Measurements from ENCODE around the gene FAM13A. TPM values are rescaled to one million over a fixed set of nuclear protein-coding genes. Genes with fewer than 3 reads are reported as not detected.

FAM13A gene
- total and polyA plus RNA-seq, 2 of the 8 experiments (the other 6 are each of a cell fraction or from before 2014, with no cell fraction given) = 7.1 to 16.5 TPM

- Histone ChIP-seq H3K14ac (ENCODE audit: insufficient read length) (no peak overlapping the region), H2AK5ac (ENCODE audit: low read depth, low read length) (no peak overlapping the region), H3K56ac (replicated peaks; ENCODE audit: insufficient read length, low read depth, low read length) (no peak overlapping the region), H3K9me3 (ENCODE audit: insufficient read depth in 2 of 2, low read depth in 1 of 2, low read length in 1 of 2) (no peaks in the 10 kb centered on the region), H3K27me3 (replicated peaks in 1 of 4; ENCODE audit: control insufficient read depth in 3 of 4, extremely low read depth in 1 of 4, insufficient read depth in 3 of 4, low read length in 3 of 4) (no peaks in the 10 kb centered on the region), H3K23ac (ENCODE audit: insufficient read length) (no peak overlapping the region), H3K79me2 (ENCODE audit: control insufficient read depth in 1 of 2, insufficient read depth in 2 of 2, low read length in 2 of 2) (no peaks in the 10 kb centered on the region; a peak in 1 of 4 replicates), H3K4me1 (replicated peaks in 1 of 4; ENCODE audit: control insufficient read depth in 3 of 4, insufficient read depth in 4 of 4, low read length in 3 of 4) (0 out of 7 replicates have a peak, but pooled peaks cover 0 to 2% (median 0%) of the 10 kb centered on the region in 4 experiments), H3K36me3 (ENCODE audit: control insufficient read depth in 2 of 4, insufficient read depth in 4 of 4, low read length in 3 of 4) (no peaks in the 10 kb centered on the region), H4K5ac (ENCODE audit: insufficient read length, low read depth, low read length) (no peak overlapping the region), H3K27ac (ENCODE audit: low read depth, low read length) (no peak overlapping the region), H4K20me1 (replicated peaks in 1 of 2; ENCODE audit: control insufficient read depth in 1 of 2, insufficient read depth in 2 of 2, low read length in 2 of 2) (no peaks in the 10 kb centered on the region), H2AFZ (ENCODE audit: low read length) (no peak overlapping the region), H2BK15ac (ENCODE audit: low read length) (no peak overlapping the region), H3K4me2 (ENCODE audit: insufficient read depth in 1 of 2, low read depth in 2 of 2, low read length in 2 of 2) (no peak overlapping the region), H3K9ac (replicated peaks in 1 of 4; ENCODE audit: extremely low read depth in 1 of 4, low read depth in 3 of 4, low read length in 3 of 4) (no peak overlapping the region), H3K79me1 (ENCODE audit: low read depth, low read length) (no peaks in the 10 kb centered on the region), H3K4ac (replicated peaks; ENCODE audit: insufficient read length, low read depth, low read length) (no peak overlapping the region), H2BK120ac (replicated peaks; ENCODE audit: low read depth, low read length) (no peak overlapping the region), H4K8ac (ENCODE audit: extremely low read depth, insufficient read depth, low read length) (no peak overlapping the region), H2BK5ac (ENCODE audit: low read depth, low read length) (no peak overlapping the region), H3K23me2 (ENCODE audit: low read depth, low read length) (no peaks in the 10 kb centered on the region), H4K91ac (replicated peaks; ENCODE audit: insufficient read length, low read length) (no peak overlapping the region), H2BK12ac (ENCODE audit: low read depth, low read length) (no peak overlapping the region), H3K18ac (ENCODE audit: extremely low read depth, low read length) (no peak overlapping the region), H3K4me3 (ENCODE audit: extremely low read depth in 1 of 4, insufficient read depth in 2 of 4, low read depth in 3 of 4, low read length in 4 of 4) (no peak overlapping the region), H2BK20ac (ENCODE audit: low read length) (no peak overlapping the region)
- ChIA-PET POLR2A (ENCODE audit: partially characterized antibody) (no interaction called here), CTCF (ENCODE audit: partially characterized antibody) (interaction anchor here (0.6 to 1.5 kb wide), 2 partner anchors 21 to 1396 kb away, joined by 3 read pairs; no protein-coding TSS in a partner anchor)
- TF ChIP-seq SUZ12 (IDR thresholded peaks at IDR 0.05; ENCODE audit: low read length) = no peak
- no peak for TF ChIP-seq TBP (IDR thresholded peaks at IDR 0.05; ENCODE audit: low read depth, low read length)
- TF ChIP-seq RAD21 (IDR thresholded peaks at IDR 0.05 in 1 of 2, conservative IDR thresholded peaks at IDR 0.05 in 1 of 2; ENCODE audit: low read depth in 2 of 2, low read length in 2 of 2) = no peak
- TF ChIP-seq TAF1 (IDR thresholded peaks at IDR 0.05; ENCODE audit: low read depth, low read length) = no peak
- TF ChIP-seq KDM1A (IDR thresholded peaks at IDR 0.05; ENCODE audit: borderline replicate concordance, low read length) = no peak
- no peak for TF ChIP-seq RFX5 (IDR thresholded peaks at IDR 0.05; ENCODE audit: borderline replicate concordance, low read depth, low read length)
- DNase-seq (ENCODE audit: low read depth in 1 of 2, low spot score in 2 of 2) (no peak), FAIRE-seq (no peak)
- WGBS, 2 experiments (ENCODE audit: extremely low coverage in 1 of 2, insufficient coverage in 1 of 2, insufficient read length in 1 of 2, insufficient replicate concordance in 2 of 2, low coverage in 1 of 2, low lambda C conversion rate in 2 of 2, missing lambda C conversion rate in 1 of 2) = 93% methylated on average over 2 of the region's 2 CpGs; no CpG with 5 or more reads in 1 of the 2 experiments
These were observed 175.8 kb downstream of the FAM13A start for GRCh38 chr4:88881227-88881569.

All from H1 (cell line).